GM12878 (cell line): ENCODE results near the gene KITLG.
"Not testable (repeated sequence)": the region's sequence is repeated elsewhere in the genome, so short reads cannot be mapped to it uniquely, and the experiment has no call there.

Source experiments
- BACH1 ChIP-seq: fragments of 450-650 bp; IDR thresholded peaks from 2 replicates; pipeline ENCODE4 v1.6.1; 2017; ENCODE audit warnings: mild to moderate bottlenecking, borderline replicate concordance
- CREB1 ChIP-seq: IDR thresholded peaks from 2 replicates; pipeline ENCODE4 v1.6.1; 2012; ENCODE audit warnings: low read depth, mild to moderate bottlenecking, inconsistent platforms
- HDAC2 ChIP-seq: fragments of 200-600 bp; sonication (generic); IDR thresholded peaks from 2 replicates; pipeline ENCODE4 v1.6.1; 2017
- MTA3 ChIP-seq: IDR thresholded peaks from 2 replicates; pipeline ENCODE4 v1.6.1; 2012; ENCODE audit warnings: low read length, inconsistent platforms, borderline replicate concordance
- MXI1 ChIP-seq: fragments of 150-350 bp; IDR thresholded peaks from 2 replicates; pipeline ENCODE4 v1.6.1; 2011; ENCODE audit warnings: low read depth, mild to moderate bottlenecking, inconsistent platforms, low read length, improper control_type of control experiment
- RELB ChIP-seq: fragments of 450-650 bp; IDR thresholded peaks from 2 replicates; pipeline ENCODE4 v1.6.1; 2017; ENCODE audit warnings: low read depth, mild to moderate bottlenecking, moderate library complexity
- ZNF384 ChIP-seq: IDR thresholded peaks from 2 replicates; pipeline ENCODE4 v1.6.1; 2012; ENCODE audit warnings: low read depth, mild to moderate bottlenecking, low read length, improper control_type of control experiment, borderline replicate concordance
- TF ChIP-seq, protein P1 (sequence below): fragments of 450-650 bp; formaldehyde crosslinking; IDR thresholded peaks from 2 replicates; pipeline ENCODE4 v1.4.0; 2020; ENCODE audit warnings: mild to moderate bottlenecking, moderate library complexity
- TF ChIP-seq, protein P2 (sequence below): IDR thresholded peaks from 2 replicates; pipeline ENCODE4 v1.6.1; 2012; ENCODE audit warnings: low read length, inconsistent platforms

- not testable (repeated sequence) for TF ChIP-seq ZNF384, RELB, MXI1, BACH1, MTA3, HDAC2, CREB1
- TF ChIP-seq, protein P1, sequence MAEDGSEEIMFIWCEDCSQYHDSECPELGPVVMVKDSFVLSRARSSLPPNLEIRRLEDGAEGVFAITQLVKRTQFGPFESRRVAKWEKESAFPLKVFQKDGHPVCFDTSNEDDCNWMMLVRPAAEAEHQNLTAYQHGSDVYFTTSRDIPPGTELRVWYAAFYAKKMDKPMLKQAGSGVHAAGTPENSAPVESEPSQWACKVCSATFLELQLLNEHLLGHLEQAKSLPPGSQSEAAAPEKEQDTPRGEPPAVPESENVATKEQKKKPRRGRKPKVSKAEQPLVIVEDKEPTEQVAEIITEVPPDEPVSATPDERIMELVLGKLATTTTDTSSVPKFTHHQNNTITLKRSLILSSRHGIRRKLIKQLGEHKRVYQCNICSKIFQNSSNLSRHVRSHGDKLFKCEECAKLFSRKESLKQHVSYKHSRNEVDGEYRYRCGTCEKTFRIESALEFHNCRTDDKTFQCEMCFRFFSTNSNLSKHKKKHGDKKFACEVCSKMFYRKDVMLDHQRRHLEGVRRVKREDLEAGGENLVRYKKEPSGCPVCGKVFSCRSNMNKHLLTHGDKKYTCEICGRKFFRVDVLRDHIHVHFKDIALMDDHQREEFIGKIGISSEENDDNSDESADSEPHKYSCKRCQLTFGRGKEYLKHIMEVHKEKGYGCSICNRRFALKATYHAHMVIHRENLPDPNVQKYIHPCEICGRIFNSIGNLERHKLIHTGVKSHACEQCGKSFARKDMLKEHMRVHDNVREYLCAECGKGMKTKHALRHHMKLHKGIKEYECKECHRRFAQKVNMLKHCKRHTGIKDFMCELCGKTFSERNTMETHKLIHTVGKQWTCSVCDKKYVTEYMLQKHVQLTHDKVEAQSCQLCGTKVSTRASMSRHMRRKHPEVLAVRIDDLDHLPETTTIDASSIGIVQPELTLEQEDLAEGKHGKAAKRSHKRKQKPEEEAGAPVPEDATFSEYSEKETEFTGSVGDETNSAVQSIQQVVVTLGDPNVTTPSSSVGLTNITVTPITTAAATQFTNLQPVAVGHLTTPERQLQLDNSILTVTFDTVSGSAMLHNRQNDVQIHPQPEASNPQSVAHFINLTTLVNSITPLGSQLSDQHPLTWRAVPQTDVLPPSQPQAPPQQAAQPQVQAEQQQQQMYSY (CRISPR knock-in tag): not testable (repeated sequence)
- TF ChIP-seq, protein P2, sequence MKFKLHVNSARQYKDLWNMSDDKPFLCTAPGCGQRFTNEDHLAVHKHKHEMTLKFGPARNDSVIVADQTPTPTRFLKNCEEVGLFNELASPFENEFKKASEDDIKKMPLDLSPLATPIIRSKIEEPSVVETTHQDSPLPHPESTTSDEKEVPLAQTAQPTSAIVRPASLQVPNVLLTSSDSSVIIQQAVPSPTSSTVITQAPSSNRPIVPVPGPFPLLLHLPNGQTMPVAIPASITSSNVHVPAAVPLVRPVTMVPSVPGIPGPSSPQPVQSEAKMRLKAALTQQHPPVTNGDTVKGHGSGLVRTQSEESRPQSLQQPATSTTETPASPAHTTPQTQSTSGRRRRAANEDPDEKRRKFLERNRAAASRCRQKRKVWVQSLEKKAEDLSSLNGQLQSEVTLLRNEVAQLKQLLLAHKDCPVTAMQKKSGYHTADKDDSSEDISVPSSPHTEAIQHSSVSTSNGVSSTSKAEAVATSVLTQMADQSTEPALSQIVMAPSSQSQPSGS: not testable (repeated sequence)
Observed at GRCh38 chr12:88466708-88467107, 113.6 kb downstream of the KITLG start.
